CD14-positive monocyte (primary cell): ENCODE measurements around the gene RAI1. TPM values are rescaled to one million over a fixed set of nuclear protein-coding genes. Genes with fewer than 3 reads are reported as not detected.

Experiments used
- DNase-seq, 3 donors: peaks; one replicate each; pipeline ENCODE4 v3.0.0-alpha.2; 2011 to 2022
- H2AFZ ChIP-seq: 2 replicates; pipeline ENCODE4 v1.6.0; 2012; ENCODE audit warnings: mild to moderate bottlenecking, low read depth, low read length, inconsistent platforms; ENCODE audit not compliant: insufficient read depth, poor library complexity, severe bottlenecking
- H3K27ac ChIP-seq, 2 donors: 1 replicate in 1 of 2; 2 replicates in 1 of 2; pipeline ENCODE4 v1.5.1; 2012 to 2013; ENCODE audit warnings: low read length in 2 of 2, control low read depth in 1 of 2, inconsistent platforms in 1 of 2, low read depth in 1 of 2, mild to moderate bottlenecking in 1 of 2
- H3K27me3 ChIP-seq, 2 donors: one replicate each; pipeline versions ENCODE4 v1.6.0 to v1.6.1; 2011 to 2013; ENCODE audit warnings: low read length in 2 of 2; ENCODE audit not compliant: control insufficient read depth in 2 of 2, insufficient read depth in 2 of 2
- H3K36me3 ChIP-seq, 2 donors: replicated peaks in 1 of 2; 1 replicate in 1 of 2; 2 replicates in 1 of 2; pipeline versions ENCODE4 v1.5.1 to v1.6.1; 2012 to 2013; ENCODE audit warnings: low read length in 2 of 2, control low read depth in 1 of 2, inconsistent platforms in 1 of 2, mild to moderate bottlenecking in 1 of 2; ENCODE audit not compliant: insufficient read depth in 2 of 2, control insufficient read depth in 1 of 2
- H3K4me1 ChIP-seq, 2 donors: 1 replicate in 1 of 2; 2 replicates in 1 of 2; pipeline versions ENCODE4 v1.5.1 to v1.6.1; 2012 to 2013; ENCODE audit warnings: low read length in 2 of 2, control low read depth in 1 of 2, inconsistent platforms in 1 of 2, mild to moderate bottlenecking in 1 of 2, moderate library complexity in 1 of 2; ENCODE audit not compliant: insufficient read depth in 2 of 2, control insufficient read depth in 1 of 2
- H3K4me2 ChIP-seq: replicated peaks from 2 replicates; pipeline ENCODE3; 2012; ENCODE audit warnings: low read length, moderate library complexity, mild to moderate bottlenecking; ENCODE audit not compliant: poor library complexity, severe bottlenecking; ENCODE audit errors: extremely low read depth
- H3K4me3 ChIP-seq, 3 experiments: fragments of 200-600 bp in 1 of 3; sonication (generic) in 1 of 3; replicated peaks in 1 of 3; 1 replicate in 2 of 3; 2 replicates in 1 of 3; pipeline ENCODE4 v1.5.1; 2011 to 2013; ENCODE audit warnings: low read length in 3 of 3, mild to moderate bottlenecking in 3 of 3, control low read depth in 2 of 3, low read depth in 2 of 3, inconsistent platforms in 1 of 3, moderate library complexity in 1 of 3
- H3K79me2 ChIP-seq: 2 replicates; pipeline ENCODE4 v1.6.0; 2012; ENCODE audit warnings: mild to moderate bottlenecking, control low read depth, inconsistent platforms, low read length, moderate library complexity; ENCODE audit not compliant: insufficient read depth
- H3K9ac ChIP-seq: 2 replicates; pipeline ENCODE4 v1.6.0; 2017; ENCODE audit warnings: low read length, mild to moderate bottlenecking; ENCODE audit not compliant: insufficient read depth, poor library complexity, severe bottlenecking
- H3K9me3 ChIP-seq, 2 donors: replicated peaks in 1 of 2; 1 replicate in 1 of 2; 2 replicates in 1 of 2; pipeline versions ENCODE4 v1.5.1 to v1.6.1; 2012 to 2013; ENCODE audit warnings: low read length in 2 of 2, control low read depth in 1 of 2; ENCODE audit not compliant: control insufficient read depth in 1 of 2, insufficient read depth in 1 of 2
- H4K20me1 ChIP-seq: 2 replicates; pipeline ENCODE4 v1.6.0; 2012; ENCODE audit warnings: mild to moderate bottlenecking, low read length, control low read depth, moderate library complexity; ENCODE audit not compliant: insufficient read depth
- H3K27ac Mint-ChIP-seq, 7 donors: one replicate each; pipeline ENCODE4 v1.8.0; 2020; ENCODE audit warnings: mild to moderate bottlenecking in 7 of 7, mixed read lengths in 7 of 7, moderate library complexity in 6 of 7, inconsistent platforms in 2 of 7
- H3K27me3 Mint-ChIP-seq, 3 donors: one replicate each; pipeline ENCODE4 v1.8.0; 2021 to 2022; ENCODE audit warnings: low read depth in 3 of 3, mild to moderate bottlenecking in 3 of 3, mixed read lengths in 3 of 3, moderate library complexity in 3 of 3, inconsistent platforms in 1 of 3
- H3K36me3 Mint-ChIP-seq, 2 donors: one replicate each; pipeline ENCODE4 v1.8.0; 2020; ENCODE audit warnings: mixed read lengths in 2 of 2, inconsistent platforms in 1 of 2, mild to moderate bottlenecking in 1 of 2
- H3K4me1 Mint-ChIP-seq: one replicate; pipeline ENCODE4 v1.8.0; 2020; ENCODE audit warnings: mild to moderate bottlenecking, mixed read lengths
- H3K4me3 Mint-ChIP-seq, 2 donors: one replicate each; pipeline ENCODE4 v1.8.0; 2020; ENCODE audit warnings: mild to moderate bottlenecking in 2 of 2, mixed read lengths in 2 of 2, moderate library complexity in 1 of 2
- H3K9me3 Mint-ChIP-seq, 7 donors: one replicate each; pipeline ENCODE4 v1.8.0; 2020 to 2022; ENCODE audit warnings: mixed read lengths in 7 of 7, mild to moderate bottlenecking in 6 of 7, moderate library complexity in 6 of 7, inconsistent platforms in 2 of 7
- WGBS: methylation state at CpG from one replicate; pipeline ENCODE4 v1.1.5; 2013; ENCODE audit warnings: missing lambda C conversion rate; ENCODE audit not compliant: insufficient coverage; 5-methylcytosine and 5-hydroxymethylcytosine counted together
- intact Hi-C, 2 donors: fragments of 100-400 bp; cut with micrococcal nuclease; formaldehyde crosslinking; loops; one replicate each; pipeline versions ENCODE4 v1.15.0 to v1.15.1; 2023
- polyA plus RNA-seq, 3 donors: library from polyadenylated mRNA; depleted of rRNA in 1 of 3; unstranded in 2 of 3; stranded (reverse) in 1 of 3; fragments of 300-500 nt in 2 of 3; fragments of >200 nt in 1 of 3; fragmentation: Illumina TruSeq in 2 of 3; gene quantifications; 1 replicate in 2 of 3; 2 replicates in 1 of 3; pipeline ENCODE4 v1.2.3, GENCODE V29; 2012 to 2021
- TF ChIP-seq, protein P1 (sequence below): fragments of 200-600 bp; IDR thresholded peaks from one replicate; pipeline ENCODE4 v1.8.0; 2022; ENCODE audit warnings: antibody characterized with exemption, mild to moderate bottlenecking

Gene RAI1
- polyA plus RNA-seq, 3 donors = 0.89 to 4.4 (median 1.5) TPM

DNA sequence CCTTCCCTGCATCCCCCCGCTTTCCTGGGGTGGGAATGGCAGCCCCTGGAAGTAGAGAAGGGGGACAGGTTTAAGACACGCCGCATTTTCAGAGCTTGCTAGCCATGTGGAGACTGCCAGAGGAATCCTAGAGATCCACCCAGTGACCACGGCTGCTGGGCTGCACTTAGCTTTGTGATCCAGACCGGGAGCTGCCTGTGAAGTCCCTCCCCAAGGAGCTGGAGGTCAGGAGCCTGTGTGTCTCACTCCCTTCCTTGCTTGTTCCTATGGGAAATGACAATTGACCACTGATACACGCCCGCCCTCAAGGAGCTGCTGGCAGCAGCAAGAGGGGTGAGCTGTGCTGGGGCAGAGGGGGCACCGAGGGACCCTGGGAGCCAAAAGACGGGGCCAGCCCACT, 81.9 kb downstream of the RAI1 start:
- Mint-ChIP-seq H3K27ac (no peak overlapping the region), H3K36me3 (peaks cover 16 to 22% of the 10 kb centered on the region in 2 donors), H3K4me3 (no peak overlapping the region), H3K9me3 (no peaks in the 10 kb centered on the region), H3K4me1 (peaks cover 17% of the 10 kb centered on the region), H3K27me3 (peaks cover 0 to 2% (median 2%) of the 10 kb centered on the region in 3 donors)
- 90% methylated on average over 8 of the region's 9 CpGs for WGBS
- TF ChIP-seq, protein P1, sequence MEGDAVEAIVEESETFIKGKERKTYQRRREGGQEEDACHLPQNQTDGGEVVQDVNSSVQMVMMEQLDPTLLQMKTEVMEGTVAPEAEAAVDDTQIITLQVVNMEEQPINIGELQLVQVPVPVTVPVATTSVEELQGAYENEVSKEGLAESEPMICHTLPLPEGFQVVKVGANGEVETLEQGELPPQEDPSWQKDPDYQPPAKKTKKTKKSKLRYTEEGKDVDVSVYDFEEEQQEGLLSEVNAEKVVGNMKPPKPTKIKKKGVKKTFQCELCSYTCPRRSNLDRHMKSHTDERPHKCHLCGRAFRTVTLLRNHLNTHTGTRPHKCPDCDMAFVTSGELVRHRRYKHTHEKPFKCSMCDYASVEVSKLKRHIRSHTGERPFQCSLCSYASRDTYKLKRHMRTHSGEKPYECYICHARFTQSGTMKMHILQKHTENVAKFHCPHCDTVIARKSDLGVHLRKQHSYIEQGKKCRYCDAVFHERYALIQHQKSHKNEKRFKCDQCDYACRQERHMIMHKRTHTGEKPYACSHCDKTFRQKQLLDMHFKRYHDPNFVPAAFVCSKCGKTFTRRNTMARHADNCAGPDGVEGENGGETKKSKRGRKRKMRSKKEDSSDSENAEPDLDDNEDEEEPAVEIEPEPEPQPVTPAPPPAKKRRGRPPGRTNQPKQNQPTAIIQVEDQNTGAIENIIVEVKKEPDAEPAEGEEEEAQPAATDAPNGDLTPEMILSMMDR = no peak
- peaks cover 0 to under 1% of the 10 kb centered on the region in 2 donors for H3K4me1 ChIP-seq
- DNase-seq = no peak
- H3K4me2 ChIP-seq = no peak overlapping the region
- no peak overlapping the region for H3K27ac ChIP-seq
- intact Hi-C loops = no loop called here
- no peaks in the 10 kb centered on the region for H3K79me2 ChIP-seq
- H3K9ac ChIP-seq = no peak overlapping the region
- H3K27me3 ChIP-seq = peaks cover 0 to 2% of the 10 kb centered on the region in 2 donors
- H3K36me3 ChIP-seq = peaks cover 2 to 15% of the 10 kb centered on the region in 2 donors
- H2AFZ ChIP-seq = no peak overlapping the region
- H3K9me3 ChIP-seq = no peaks in the 10 kb centered on the region
- no peak overlapping the region for H3K4me3 ChIP-seq
- H4K20me1 ChIP-seq = peaks cover 76% of the 10 kb centered on the region

DNA sequence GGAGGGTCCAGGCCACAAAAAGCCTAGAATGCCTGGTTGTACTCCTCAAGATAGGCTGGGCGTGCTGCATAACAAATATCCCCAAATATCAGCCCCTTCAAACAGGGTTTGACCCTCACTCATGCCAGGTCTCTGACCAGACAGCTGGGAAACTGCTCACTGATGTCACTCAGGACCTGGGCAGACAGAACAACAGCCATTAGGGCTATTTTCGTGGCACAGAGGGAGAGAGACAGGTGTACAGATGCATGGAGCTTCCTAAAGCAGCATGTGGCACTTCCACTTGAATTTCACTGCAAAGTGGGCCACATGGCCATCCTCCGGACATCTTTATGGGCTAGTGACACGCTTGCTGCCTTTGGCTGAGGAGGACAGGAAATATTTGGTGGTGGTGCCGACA, 82.5 kb downstream of the RAI1 start:
- H3K4me3 Mint-ChIP-seq = no peak overlapping the region
- no peaks in the 10 kb centered on the region for H3K79me2 ChIP-seq
- H3K4me2 ChIP-seq = no peak overlapping the region
- peaks cover 76% of the 10 kb centered on the region for H4K20me1 ChIP-seq
- TF ChIP-seq, protein P1 = no peak
- intact Hi-C loops = no loop called here
- no peak for DNase-seq
- H3K4me1 Mint-ChIP-seq = peaks cover 11% of the 10 kb centered on the region
- peaks cover 16 to 22% of the 10 kb centered on the region in 2 donors for H3K36me3 Mint-ChIP-seq
- H3K9me3 Mint-ChIP-seq = no peaks in the 10 kb centered on the region
- H3K4me3 ChIP-seq = no peak overlapping the region
- no peaks in the 10 kb centered on the region for H3K27me3 ChIP-seq
- no peaks in the 10 kb centered on the region for H3K9me3 ChIP-seq
- peaks cover 2 to 15% of the 10 kb centered on the region in 2 donors for H3K36me3 ChIP-seq
- WGBS = 30% methylated on average over 3 of the region's 5 CpGs
- H2AFZ ChIP-seq = no peak overlapping the region
- peaks cover 0 to 2% (median 2%) of the 10 kb centered on the region in 3 donors for H3K27me3 Mint-ChIP-seq
- H3K27ac ChIP-seq = no peak overlapping the region
- no peak overlapping the region for H3K9ac ChIP-seq
- H3K27ac Mint-ChIP-seq = peak overlapping the region in 1 of 7 donors; percentile 18
- H3K4me1 ChIP-seq = no peaks in the 10 kb centered on the region
